ENCODE measurements around the gene LIMCH1.
"Not testable (repeated sequence)": the region's sequence is repeated elsewhere in the genome, so short reads cannot be mapped to it uniquely, and the experiment has no call there.

LIMCH1 gene

DNA sequence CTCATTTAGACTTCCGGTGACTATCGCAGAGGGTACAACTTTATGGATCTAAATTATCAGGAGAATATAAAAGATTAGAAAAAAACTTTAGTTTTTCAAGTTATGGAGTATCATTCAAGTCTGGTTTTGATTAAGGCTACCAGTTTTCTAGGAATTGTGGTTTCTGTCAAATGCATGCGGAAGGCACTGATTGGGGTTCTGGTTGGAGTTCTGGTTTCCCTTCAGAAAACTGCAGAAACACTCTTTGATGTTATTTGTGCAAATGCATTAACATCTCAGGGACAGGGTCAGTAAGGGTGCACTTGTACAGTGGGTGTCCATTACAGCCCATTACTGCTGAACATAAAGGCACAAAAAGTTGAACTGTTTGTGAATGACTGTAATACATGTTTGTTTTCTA, 100.2 kb downstream of the LIMCH1 start:
- no peak for DNase-seq
- H3K4me3 ChIP-seq: no peak overlapping the region
- H3K36me3 ChIP-seq: peaks cover 0 to 7% (median 5%) of the 10 kb centered on the region in 3 donors
- peaks cover 0 to 30% (median under 1%) of the 10 kb centered on the region in 4 donors for H3K4me1 ChIP-seq
- no peaks in the 10 kb centered on the region for H3K27me3 ChIP-seq
- no peaks in the 10 kb centered on the region for H3K9me3 ChIP-seq
- intact Hi-C loops (cut with DNase I; ENCODE audit: low total_unique reads): no loop called here
- TF ChIP-seq CTCF (IDR thresholded peaks at IDR 0.05): no peak
- no peak overlapping the region for H3K27ac ChIP-seq

- no peak for TF ChIP-seq CTCF (IDR thresholded peaks at IDR 0.05)
These were observed 100.9 kb downstream of the LIMCH1 start for GRCh38 chr4:41638866-41639265.

GRCh38 chr4:41639291-41639690, 101.3 kb downstream of the LIMCH1 start:
- peaks cover 0 to 39% (median 8%) of the 10 kb centered on the region in 4 donors for H3K4me1 ChIP-seq
- no peaks in the 10 kb centered on the region for H3K27me3 ChIP-seq
- no peak for TF ChIP-seq CTCF (IDR thresholded peaks at IDR 0.05)
- H3K36me3 ChIP-seq: peaks cover 0 to 7% (median 5%) of the 10 kb centered on the region in 3 donors
- H3K4me3 ChIP-seq: no peak overlapping the region
- H3K9me3 ChIP-seq: no peaks in the 10 kb centered on the region
- DNase-seq: no peak
- intact Hi-C loops (cut with DNase I; ENCODE audit: low total_unique reads): no loop called here
- H3K27ac ChIP-seq: no peak overlapping the region

More at GRCh38 chr4:41638866-41639265, 100.9 kb downstream of the LIMCH1 start:
- Histone ChIP-seq H3K27me3 (no peaks in the 10 kb centered on the region), H3K4me1 (peaks cover 0 to 35% (median 6%) of the 10 kb centered on the region in 4 donors), H3K9me3 (no peaks in the 10 kb centered on the region), H3K36me3 (peaks cover 0 to 7% (median 5%) of the 10 kb centered on the region in 3 donors), H3K27ac (no peak overlapping the region), H3K4me3 (no peak overlapping the region)
- no peak for DNase-seq
- intact Hi-C loops (cut with DNase I; ENCODE audit: low total_unique reads): no loop called here

DNA sequence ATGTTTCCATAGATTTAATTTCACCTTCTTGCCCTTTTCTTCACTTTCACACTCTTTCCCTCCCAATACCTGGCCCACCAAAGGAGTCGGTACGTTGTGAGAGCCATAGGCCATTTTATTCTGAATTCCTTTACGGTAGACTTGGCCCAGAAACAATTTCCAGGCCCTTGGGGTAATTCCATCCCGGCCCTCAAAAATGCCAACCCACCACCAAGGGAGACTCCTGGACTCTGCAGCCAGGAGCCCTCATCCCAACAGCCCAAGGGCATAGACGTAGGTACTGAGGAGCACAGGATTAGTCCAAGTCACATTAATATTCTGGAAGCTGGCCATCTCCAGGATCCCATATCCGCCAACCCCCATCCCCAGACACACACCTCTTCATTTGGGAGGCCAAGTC, 102.9 kb downstream of the LIMCH1 start:
- DNase-seq: no peak
- H3K27ac ChIP-seq: no peak overlapping the region
- no peaks in the 10 kb centered on the region for H3K27me3 ChIP-seq
- no peak for TF ChIP-seq CTCF (IDR thresholded peaks at IDR 0.05)
- peaks cover 0 to 44% (median 12%) of the 10 kb centered on the region in 4 donors for H3K4me1 ChIP-seq
- no peaks in the 10 kb centered on the region for H3K9me3 ChIP-seq
- H3K4me3 ChIP-seq: no peak overlapping the region
- peaks cover 0 to 5% (median 0%) of the 10 kb centered on the region in 3 donors for H3K36me3 ChIP-seq
- intact Hi-C loops (cut with DNase I; ENCODE audit: low total_unique reads): no loop called here

GRCh38 chr4:41642746-41643145, 104.8 kb downstream of the LIMCH1 start:
- intact Hi-C loops (cut with DNase I; ENCODE audit: low total_unique reads): not testable (repeated sequence)

DNA sequence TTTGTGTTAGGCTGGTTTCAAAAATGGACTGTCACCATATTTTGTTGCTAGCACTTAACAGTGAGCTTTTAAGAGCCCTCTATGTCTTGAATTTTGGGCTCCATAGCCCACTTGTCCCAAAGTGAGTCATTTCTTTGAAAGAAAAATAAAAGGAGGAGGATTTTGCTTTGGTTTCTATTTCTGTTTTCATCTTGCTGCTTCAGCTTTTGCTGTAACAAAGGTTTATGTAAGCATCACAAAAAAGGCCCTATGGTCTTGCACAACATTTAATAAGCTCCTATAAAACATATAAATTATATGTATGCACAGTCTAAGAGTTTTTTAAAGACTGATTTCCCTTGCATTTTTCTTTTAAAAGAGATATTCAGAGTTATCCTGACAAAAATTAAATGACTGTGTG, 105.4 kb downstream of the LIMCH1 start:
- H3K27me3 ChIP-seq: no peaks in the 10 kb centered on the region
- no peak for TF ChIP-seq CTCF (IDR thresholded peaks at IDR 0.05)
- intact Hi-C loops (cut with DNase I; ENCODE audit: low total_unique reads): no loop called here
- H3K4me1 ChIP-seq: peaks cover 0 to 46% (median 12%) of the 10 kb centered on the region in 4 donors
- no peaks in the 10 kb centered on the region for H3K9me3 ChIP-seq
- H3K4me3 ChIP-seq: no peak overlapping the region
- no peak for DNase-seq
- peaks cover 9 to 14% (median 11%) of the 10 kb centered on the region in 3 donors for H3K36me3 ChIP-seq
- peak overlapping the region in 1 of 2 donors; percentile 23 for H3K27ac ChIP-seq

More at GRCh38 chr4:41642746-41643145, 104.8 kb downstream of the LIMCH1 start:
- peaks cover 0 to 44% (median 12%) of the 10 kb centered on the region in 4 donors for H3K4me1 ChIP-seq
- not testable (repeated sequence) for H3K4me3 ChIP-seq, DNase-seq, H3K27me3 ChIP-seq, H3K9me3 ChIP-seq
- H3K27ac ChIP-seq: peak overlapping the region in 1 of 2 donors; percentile 23
- peaks cover 9 to 13% (median 11%) of the 10 kb centered on the region in 3 donors for H3K36me3 ChIP-seq

Data from tibial artery (tissue), 4 donors.